Dermis microvascular lymphatic vessel endothelial cell (primary cell): Measurements from ENCODE around the gene SPEN. TPM values are rescaled to one million over a fixed set of nuclear protein-coding genes. Genes with fewer than 3 reads are reported as not detected.
"Not testable (repeated sequence)": the region's sequence is repeated elsewhere in the genome, so short reads cannot be mapped to it uniquely, and the experiment has no call there.

Experiments
- DNase-seq, 2 donors: peaks; one replicate each; pipeline versions ENCODE4 v3.0.0 to v3.0.0-alpha.2; 2010; ENCODE audit warnings: low read depth in 2 of 2
- total RNA-seq: library from RNA; depleted of rRNA; stranded (reverse); fragments of >200 nt; gene quantifications from 2 replicates; pipeline ENCODE4 v1.2.1, GENCODE V29; 2014

Gene SPEN
- total RNA-seq: 10.8 and 12.5 TPM in 2 replicates

DNA sequence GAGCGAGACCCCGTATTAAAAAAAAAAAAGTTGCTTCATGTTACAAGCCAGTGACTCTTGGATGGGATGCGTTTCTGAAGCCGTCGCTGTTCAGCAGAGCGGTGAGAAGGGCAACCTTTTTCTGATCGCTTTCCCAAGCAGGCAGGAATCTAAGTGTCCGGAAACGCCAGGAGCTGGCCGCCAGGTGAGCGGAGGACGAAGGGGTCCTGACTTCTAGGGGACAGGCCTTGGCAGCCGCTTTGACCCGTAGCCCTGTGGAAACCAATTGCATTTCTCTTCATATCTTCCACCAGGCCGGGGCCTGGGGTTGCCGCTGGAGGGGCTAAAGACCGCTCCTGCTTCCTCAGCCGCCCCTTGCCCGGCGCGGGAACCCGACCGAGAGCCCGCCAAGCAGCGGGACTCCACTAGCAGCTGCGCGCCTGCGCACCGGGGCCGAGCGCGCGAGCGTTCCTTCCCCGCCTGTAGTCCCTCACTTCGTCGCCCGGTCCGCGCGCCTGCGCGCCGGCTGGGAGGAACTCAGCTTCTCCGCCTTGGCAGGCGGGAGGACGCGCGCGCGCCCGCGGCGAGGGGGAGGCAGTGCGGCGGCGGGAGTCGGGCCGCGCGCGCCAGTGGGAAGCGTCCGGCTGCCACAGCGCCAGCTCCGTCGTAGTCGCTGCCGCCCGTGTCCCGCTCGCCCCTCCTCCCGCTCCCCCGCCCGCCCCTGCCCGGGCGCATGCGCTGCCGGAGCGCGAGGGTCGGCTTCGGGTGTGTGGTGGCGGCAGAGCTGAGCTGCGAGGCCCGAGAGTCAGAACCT is at the start of gene SPEN:
SPEN (plus strand) TSS at position 608 of the 793 bp plus-strand sequence. CDS start 361 bp downstream, outside the sequence.
- peak; percentile 94 to 98 for DNase-seq

DNA sequence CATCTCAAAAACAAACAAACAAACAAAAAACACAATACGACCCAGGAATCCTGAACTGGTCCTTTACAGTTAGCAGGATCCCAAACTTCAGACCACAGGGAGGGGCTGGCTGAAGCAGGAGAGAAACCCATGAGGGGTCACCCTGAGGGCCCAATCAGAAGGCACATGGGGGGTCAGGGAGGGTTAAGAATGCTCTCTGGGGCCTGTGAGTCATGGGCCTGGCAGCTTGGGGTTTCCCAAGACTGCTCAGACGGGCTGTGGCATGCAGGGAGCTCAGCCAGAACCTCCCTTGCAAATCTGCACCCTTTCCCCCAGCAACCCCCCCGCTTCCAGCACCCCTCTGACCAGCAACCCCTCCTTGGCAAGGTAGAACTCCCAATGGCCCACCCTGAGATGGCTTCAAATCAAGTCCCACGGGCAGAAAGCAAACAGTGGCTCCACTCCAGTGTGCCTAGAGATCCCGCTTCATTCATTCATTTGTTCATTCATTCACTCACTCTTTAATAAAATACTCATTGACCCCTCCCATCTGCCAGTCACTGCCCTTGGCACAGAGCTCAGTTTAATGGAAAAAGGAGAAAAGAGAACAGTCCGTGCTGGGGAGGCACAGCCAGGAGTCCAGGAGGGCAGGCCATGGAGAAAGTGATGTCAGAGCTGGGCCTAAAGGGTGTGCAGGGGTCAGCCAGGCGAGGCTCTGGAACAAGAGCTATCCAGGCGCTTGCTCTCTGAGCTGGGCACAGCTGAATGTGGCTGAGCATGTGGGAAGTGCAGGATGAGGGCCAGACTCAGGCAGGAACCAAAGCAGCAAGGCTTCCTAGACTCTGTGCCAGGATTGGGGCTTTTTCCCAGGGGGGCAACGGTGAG is 48.3 kb upstream of the SPEN start:
- peak; percentile 60 to 88 for DNase-seq

- peak in 1 of 2 donors; percentile 62 for DNase-seq
These were observed 47.3 kb upstream of the SPEN start for GRCh38 chr1:15799928-15800835.

GRCh38 chr1:15802234-15802965 is 45.1 kb upstream of the SPEN start:
- DNase-seq: no peak

- peak in 1 of 2 donors; percentile 52 for DNase-seq
These were observed 44.1 kb upstream of the SPEN start for GRCh38 chr1:15803380-15803779.

DNA sequence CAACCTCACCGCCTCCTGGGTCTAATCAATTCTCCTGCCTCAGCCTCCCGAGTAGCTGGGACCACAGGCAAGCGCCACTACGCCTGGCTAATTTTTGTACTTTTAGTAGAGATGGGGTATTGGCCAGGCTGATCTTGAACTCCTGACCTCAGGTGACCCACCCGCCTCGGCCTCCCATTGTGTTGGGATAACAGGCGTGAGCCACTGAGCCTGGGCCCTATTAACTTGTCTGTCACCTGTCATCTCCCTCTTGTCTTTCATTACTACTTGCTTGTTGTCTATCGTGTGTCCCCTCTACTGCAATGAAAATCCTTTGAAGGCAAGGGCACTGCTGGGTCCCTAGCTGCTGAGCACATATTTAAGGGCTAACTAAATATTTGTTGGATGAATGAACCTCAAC is 43.4 kb upstream of the SPEN start:
- DNase-seq: no peak

GRCh38 chr1:15807121-15807520 is 40.4 kb upstream of the SPEN start:
- DNase-seq: no peak

GRCh38 chr1:15807549-15807948 is 40.0 kb upstream of the SPEN start, which contains the start of gene UQCRHL:
UQCRHL (minus strand) TSS chr1:15807649; CDS start chr1:15807649, 0 bp downstream.
- DNase-seq: not testable (repeated sequence)

- no peak for DNase-seq
These were observed 38.6 kb upstream of the SPEN start for GRCh38 chr1:15808955-15809354.

- no peak for DNase-seq
These were observed 37.4 kb upstream of the SPEN start for GRCh38 chr1:15810073-15810472.

DNA sequence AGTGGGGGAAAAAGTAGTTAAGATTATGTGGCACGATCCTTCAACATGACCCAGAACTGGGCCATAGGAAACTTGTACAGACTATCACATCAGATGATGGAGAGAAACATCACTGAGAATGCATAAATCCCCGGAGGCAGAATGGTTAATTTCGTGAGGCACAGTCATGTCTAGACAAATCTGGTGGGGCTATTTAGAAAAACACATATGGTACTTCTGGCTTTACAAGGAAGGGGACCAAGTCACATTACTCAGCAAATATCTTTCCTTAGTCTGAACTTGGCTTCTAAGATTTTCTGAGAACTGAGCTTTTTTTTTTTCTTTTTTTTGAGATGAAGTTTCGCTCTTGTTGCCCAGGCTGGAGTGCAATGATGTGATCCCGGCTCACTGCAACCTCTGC is 30.8 kb upstream of the SPEN start:
- DNase-seq: no peak

GRCh38 chr1:15820478-15820877 is 27.0 kb upstream of the SPEN start:
- no peak for DNase-seq

GRCh38 chr1:15825800-15826199 is 21.7 kb upstream of the SPEN start:
- no peak for DNase-seq

- no peak for DNase-seq
These were observed 20.5 kb upstream of the SPEN start for GRCh38 chr1:15826810-15827507.

- not testable (repeated sequence) for DNase-seq
These were observed 19.9 kb upstream of the SPEN start for GRCh38 chr1:15827567-15827966.

DNA sequence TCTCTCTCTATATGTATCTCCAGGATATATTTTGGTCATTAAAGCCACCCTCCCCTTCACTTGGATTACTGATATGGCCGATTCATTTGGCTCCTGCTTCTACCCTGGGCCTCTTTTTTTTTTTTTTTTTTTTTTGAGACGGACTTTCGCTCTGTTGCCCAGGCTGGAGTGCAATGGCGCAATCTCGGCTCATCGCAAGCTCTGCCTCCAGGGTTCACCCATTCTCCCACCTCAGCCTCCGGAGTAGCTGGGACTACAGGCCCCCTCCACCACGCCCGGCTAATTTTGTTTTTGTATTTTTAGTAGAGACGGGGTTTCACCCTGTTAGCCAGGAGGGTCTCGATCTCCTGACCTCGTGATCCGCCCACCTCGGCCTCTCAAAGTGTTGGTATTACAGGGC is 18.6 kb upstream of the SPEN start:
- not testable (repeated sequence) for DNase-seq

DNA sequence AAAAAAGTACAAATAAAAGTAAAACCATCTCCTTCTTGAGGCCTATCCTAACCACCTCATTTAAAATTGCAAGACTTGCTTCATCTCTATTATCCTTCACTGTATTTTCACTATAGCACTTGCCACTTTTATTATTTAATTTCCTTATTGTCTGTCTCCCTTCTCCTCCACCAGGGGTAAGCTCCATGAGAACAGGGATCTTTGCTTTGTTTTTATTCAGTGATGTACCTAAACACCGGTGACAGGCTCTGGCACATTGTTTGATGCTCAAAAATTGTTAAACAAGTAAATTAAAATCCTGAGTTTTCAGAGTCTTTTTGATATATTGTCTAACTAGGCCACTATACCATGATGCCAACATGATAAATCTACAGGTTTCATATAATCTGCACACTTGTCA is 17.2 kb upstream of the SPEN start:
- no peak for DNase-seq

- DNase-seq: no peak
These were observed 14.3 kb upstream of the SPEN start for GRCh38 chr1:15833069-15833679.

GRCh38 chr1:15833842-15834405 is 13.6 kb upstream of the SPEN start:
- DNase-seq: no peak
